Myocyte (in vitro differentiated cells): ENCODE data around the gene GPX1. TPM values are rescaled to one million over a fixed set of nuclear protein-coding genes. Genes with fewer than 3 reads are reported as not detected.
"Not testable (repeated sequence)": the region's sequence is repeated elsewhere in the genome, so short reads cannot be mapped to it uniquely, and the experiment has no call there.

Source experiments
- DNase-seq: peaks from one replicate; pipeline ENCODE4 v3.0.0-alpha.2; 2012; ENCODE audit warnings: low read depth
- polyA plus RNA-seq: library from polyadenylated mRNA; unstranded; fragments of >200 nt; gene quantifications from one replicate; pipeline ENCODE4 v1.2.1, GENCODE V29; 2012; ENCODE audit warnings: missing spikeins
- total RNA-seq: library from RNA; depleted of rRNA; stranded (reverse); fragments of >200 nt; gene quantifications from 2 replicates; pipeline ENCODE4 v1.2.3, GENCODE V29; 2014

Gene GPX1
- total RNA-seq = 109 and 116 TPM in 2 replicates
- polyA plus RNA-seq = 271 TPM

- peak; percentile 96 for DNase-seq
Observed at GRCh38 chr3:49358217-49358883, at the start of gene GPX1. TSS of gene GPX1 (minus strand) at chr3:49358353. CDS start at chr3:49358278, 75 bp downstream.

DNA sequence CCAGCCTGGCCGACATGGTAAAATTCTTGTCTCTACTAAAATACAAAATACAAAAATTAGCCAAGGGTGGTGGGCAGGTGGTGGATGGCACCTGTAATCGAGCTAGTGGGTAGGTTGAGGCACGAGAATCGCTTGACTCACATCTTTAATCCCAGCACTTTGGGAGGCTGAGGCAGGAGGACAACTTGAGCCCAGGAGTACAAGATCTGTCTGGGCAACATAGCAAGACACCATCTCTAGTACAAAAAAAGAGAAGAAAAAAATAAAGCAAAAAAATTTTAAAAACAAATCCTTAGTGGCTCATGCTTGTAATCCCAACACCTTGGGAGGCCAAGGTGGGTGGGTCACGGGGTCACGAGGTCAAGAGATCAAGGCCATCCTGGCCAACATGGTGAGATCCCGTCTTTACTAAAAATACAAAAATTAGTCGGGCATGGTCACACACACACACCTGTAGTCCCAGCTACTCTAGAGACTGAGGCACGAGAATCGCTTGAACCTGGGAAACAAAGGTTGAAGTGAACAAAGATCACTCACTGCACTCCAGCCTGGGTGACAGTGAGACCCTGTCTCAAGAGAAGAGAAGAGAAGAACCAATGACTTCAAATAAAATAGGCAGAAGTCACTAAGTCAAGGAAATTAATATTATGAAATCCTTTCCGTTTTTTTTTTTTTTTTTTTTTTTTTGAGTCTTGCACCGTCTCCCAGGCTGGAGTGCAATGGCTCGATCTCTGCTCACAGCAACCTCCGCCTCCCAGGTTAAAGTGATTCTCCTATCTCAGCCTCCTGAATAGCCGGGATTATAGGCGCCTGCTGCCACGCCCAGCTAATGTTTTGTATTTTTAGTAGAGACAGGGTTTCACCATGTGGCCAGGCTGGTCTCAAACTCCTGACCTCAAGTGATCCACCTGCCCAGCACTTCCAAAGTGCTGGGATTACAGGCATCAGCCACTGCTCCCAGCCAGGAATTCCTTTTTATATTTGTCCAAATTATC lies 48.7 kb upstream of the GPX1 start:
- peak; percentile 43 for DNase-seq

DNA sequence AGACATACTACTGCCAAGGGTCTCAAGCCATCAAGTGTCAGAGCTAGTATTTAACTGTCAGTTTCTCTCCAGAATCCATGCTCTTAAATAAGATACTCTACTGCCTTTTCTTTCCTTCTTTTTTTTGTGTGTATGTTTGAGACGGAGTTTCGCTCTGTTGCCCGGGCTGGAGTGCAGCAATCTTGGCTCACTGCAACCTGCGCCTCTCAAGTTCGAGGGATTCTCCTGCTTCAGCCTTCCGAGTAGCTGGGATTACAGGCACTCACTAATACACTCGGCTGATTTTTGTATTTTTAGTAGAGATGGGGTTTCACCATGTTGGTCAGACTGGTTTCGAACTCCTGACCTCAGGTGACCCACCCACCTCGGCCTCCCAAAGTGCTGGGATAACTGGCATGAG lies 47.4 kb upstream of the GPX1 start:
- DNase-seq = not testable (repeated sequence)

GRCh38 chr3:49403891-49404290 lies 45.7 kb upstream of the GPX1 start:
- DNase-seq = no peak

- DNase-seq = no peak
Observed at GRCh38 chr3:49401766-49402165, 43.6 kb upstream of the GPX1 start.

DNA sequence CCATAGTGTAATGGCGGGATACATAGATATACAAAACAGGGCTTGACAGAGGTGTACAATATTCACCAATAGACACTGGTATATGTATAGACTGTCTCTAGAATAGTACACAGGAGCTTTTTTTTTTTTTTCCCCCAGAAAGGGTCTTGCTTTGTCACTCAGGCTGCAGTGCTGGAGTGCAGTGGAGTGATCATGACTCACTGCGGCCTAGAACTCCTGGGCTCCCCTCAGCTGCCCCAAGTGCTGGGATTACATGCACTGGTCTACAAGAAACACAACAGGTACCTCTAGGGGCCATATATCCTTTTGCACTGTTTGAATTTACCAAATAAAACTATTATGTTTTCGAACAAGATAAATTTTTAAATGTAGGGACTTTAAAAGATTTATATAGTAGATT lies 41.3 kb upstream of the GPX1 start:
- no peak for DNase-seq

- peak; percentile 64 for DNase-seq
Observed at GRCh38 chr3:49397470-49397869, 39.3 kb upstream of the GPX1 start.

DNA sequence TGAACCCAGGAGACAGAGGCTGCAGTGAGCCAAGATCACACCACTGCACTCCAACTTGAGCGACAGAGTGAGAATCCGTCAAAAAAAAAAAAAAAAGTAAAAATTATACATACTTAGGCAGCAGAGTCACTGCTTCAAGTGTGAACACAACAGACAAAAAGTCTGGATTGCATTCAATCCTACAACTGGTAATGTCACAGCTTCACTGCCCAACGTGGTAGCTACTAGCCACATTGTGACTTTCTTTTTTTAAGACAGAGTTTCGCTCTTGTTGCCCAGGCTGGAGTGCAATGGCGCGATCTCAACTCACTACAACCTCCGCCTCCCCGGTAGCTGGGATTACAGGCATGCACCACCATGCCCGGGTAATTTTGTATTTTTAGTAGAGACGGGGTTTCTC lies 33.2 kb upstream of the GPX1 start:
- not testable (repeated sequence) for DNase-seq

DNA sequence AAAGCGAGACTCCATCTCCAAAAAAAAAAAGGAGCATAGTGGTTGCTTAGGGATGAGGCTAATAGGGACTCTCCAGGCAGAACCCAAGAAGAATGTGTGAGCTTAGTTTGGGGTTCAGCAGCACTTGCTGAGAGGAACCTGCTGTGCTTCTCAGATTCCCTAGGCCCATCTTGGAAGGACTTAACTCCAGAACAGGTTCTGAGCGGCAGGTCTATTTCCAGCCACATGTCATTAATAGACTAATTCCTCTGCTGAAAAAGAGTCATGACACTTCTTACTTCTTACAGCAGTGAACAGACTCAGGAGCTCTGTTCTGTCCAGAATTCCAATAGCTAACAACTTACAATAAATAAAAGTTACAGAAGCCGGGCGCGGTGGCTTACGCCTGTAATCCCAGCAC lies 31.1 kb upstream of the GPX1 start:
- DNase-seq = peak; percentile 51

DNA sequence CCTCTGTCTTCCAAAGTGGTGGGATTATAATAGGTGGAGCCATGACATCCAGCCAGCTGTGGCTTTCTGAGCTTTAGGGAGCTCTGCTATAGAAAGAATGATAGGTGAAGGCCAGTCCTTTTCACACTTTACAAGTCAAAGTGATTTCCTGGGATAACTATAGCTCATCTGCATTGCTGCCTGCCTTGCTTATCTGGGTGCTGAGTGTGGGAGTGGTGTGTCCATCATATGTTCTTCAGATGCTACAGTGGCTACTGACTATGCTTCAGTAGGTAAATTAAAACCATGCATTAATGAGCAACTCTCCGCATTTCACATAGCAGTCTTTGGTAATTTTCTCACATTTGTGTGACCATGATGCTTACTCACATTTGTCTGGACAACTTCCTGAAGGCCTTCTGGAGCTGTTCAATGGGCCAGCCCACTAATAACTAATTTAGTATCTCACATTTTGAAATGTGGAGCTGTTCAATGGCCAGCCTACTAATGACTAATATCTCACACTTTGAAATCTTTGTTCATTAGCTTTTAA lies 30.2 kb upstream of the GPX1 start:
- DNase-seq = no peak

GRCh38 chr3:49387721-49388120 lies 29.6 kb upstream of the GPX1 start:
- DNase-seq = no peak

- no peak for DNase-seq
Observed at GRCh38 chr3:49386056-49386756, 28.1 kb upstream of the GPX1 start.

- DNase-seq = no peak
Observed at GRCh38 chr3:49385617-49386016, 27.5 kb upstream of the GPX1 start.

- DNase-seq = no peak
Observed at GRCh38 chr3:49383387-49383786, 25.2 kb upstream of the GPX1 start.

- DNase-seq = peak; percentile 94
Observed at GRCh38 chr3:49378249-49378895, 20.2 kb upstream of the GPX1 start.

GRCh38 chr3:49377483-49377882 lies 19.3 kb upstream of the GPX1 start:
- DNase-seq = peak; percentile 34

GRCh38 chr3:49371946-49372345 lies 13.8 kb upstream of the GPX1 start:
- DNase-seq = no peak

GRCh38 chr3:49370585-49371290 lies 12.6 kb upstream of the GPX1 start:
- DNase-seq = no peak

GRCh38 chr3:49362561-49362960 lies 4.4 kb upstream of the GPX1 start:
- peak; percentile 47 for DNase-seq

GRCh38 chr3:49359623-49360022 lies 1.5 kb upstream of the GPX1 start:
- peak; percentile 46 for DNase-seq
